Measurements from ENCODE around the gene ITGAE.

DNA sequence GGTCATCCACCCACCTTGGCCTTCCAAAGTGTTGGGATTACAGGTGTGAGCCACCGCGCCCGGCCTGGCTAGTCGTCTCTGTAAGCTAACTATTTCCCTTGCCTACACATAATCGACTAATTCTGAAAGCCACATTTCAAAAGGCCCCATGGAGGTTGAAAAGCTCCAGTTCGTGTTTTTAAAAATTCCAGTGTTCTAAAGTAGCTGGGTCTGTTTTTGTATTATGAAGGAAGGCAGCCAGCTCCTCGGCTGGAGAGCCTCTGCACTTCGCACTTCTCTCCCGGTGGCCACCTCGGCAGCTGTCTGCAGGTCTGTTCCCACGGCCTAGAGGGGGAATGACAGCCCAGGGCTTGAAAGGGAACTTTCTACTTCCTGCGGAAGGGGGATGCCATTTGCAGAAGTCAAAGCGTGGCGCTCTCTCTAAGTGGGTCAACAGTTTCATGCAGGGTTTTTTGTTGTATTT is 60.3 kb downstream of the ITGAE start:
- TF ChIP-seq CTCF (IDR thresholded peaks at IDR 0.05) (no peak), POLR2A (IDR thresholded peaks at IDR 0.05) (no peak)
